Hepatocyte (in vitro differentiated cells): ENCODE data around the gene BAIAP3.

Source experiments
- CTCF ChIP-seq: fragments of 200-600 bp; sonication (generic); IDR thresholded peaks from 2 replicates; pipeline ENCODE4 v1.5.1; 2016; ENCODE audit warnings: antibody characterized with exemption, mild to moderate bottlenecking; ENCODE audit not compliant: poor library complexity
- EZH2 ChIP-seq: fragments of 200-600 bp; sonication (generic); IDR thresholded peaks from 2 replicates; pipeline ENCODE4 v1.6.1; 2016; ENCODE audit warnings: antibody characterized with exemption, mild to moderate bottlenecking, borderline replicate concordance
- EZH2phosphoT487 ChIP-seq: fragments of 200-600 bp; sonication (generic); IDR thresholded peaks from one replicate; pipeline ENCODE4 v1.6.1; 2018; ENCODE audit warnings: antibody characterized with exemption, mild to moderate bottlenecking, low read depth, moderate library complexity; ENCODE audit not compliant: unreplicated experiment, severe bottlenecking

DNA sequence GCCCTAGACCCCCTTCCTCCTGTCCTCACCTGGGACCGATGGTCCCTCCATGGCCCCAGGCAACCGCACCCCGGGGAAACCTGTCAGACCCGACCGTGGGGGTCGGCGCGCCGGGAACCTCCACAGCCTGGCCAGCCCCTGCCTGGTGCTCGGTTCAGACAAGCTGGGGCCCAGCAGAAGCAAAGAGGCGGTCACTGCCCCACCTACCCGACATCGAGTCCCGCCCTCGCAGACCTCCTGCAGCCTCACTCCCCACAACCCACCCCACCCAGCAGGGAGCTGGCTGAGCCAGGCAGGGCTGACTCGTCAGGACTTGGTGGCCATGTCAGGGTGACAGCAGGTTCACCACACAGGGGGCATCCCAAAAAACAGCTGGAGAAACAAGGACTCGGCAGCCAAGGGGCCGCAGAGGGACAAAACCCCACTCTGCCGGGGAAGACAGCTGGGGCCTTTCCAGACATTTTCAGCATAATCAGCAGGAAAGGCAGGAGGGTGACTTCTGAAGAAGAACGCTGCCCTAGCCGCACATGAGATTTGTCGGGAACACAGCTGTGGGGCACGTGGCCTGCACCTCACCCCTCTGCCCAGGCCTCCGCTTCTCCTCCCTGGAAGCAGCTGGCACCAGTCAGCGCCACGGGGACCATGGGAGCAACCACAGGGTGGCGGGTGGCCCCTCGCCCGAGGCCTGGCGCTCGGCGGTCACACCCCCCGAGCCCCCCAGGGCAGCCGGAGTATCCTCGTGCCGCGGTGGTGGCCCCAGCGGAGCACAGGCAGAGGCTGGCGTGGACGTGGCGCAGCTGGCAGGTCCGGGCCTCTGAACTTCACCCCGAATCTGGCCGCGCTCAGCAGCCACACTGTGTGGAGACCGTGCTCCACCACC, 41.2 kb downstream of the BAIAP3 start:
- TF ChIP-seq CTCF (no peak), EZH2 (no peak), EZH2phosphoT487 (no peak)
